HG03558 (cell line): ENCODE data around the gene SFXN3.
A peak's percentile ranks its signal among the peaks of the same experiment; 100 is the strongest.

ENCODE experiments used
- ATAC-seq: cut with Tn5 transposase; IDR thresholded peaks from one replicate; pipeline ENCODE4 v1.9.1; 2021; ENCODE audit warnings: moderate number of reproducible peaks; ENCODE audit not compliant: unreplicated experiment; ENCODE audit errors: extremely low read depth

The SFXN3 gene

DNA sequence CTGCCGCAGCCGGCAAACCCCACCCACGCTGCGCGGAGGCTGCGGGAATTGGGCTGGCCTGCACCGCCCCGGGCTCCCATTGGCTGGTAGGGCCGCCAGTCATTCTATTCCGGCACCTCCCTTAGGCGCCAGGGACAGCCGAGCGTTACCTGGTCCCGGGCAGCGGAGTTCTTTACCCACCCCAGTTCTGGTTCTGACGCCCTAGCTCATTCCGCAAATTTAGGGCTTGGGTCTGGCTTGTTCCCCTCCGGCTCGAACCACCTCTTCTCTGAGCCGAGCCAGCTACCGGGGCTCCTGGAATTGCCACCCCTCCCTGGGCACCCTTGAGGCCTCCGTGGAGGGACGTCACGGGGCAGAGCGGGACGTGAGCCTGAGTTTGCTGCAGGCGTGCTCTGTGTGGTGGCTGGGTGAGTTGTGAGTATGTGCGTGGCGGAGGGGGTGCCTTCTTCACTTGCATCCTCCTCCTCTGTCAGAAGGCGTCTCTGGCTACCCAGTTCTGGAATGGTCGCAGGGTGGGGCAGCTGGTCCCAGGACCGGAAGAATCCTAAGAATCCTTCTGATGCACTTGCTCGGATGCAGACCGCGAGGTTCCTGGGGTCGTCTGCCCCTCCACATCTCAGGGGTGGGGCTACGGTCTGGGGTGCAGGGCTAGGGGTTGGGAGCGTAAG lies at the start of gene SFXN3, which contains the start of gene PDZD7:
Gene SFXN3, plus strand, starts transcription at position 107 of the 668 bp plus-strand sequence. CDS start 3,461 bp downstream, outside the sequence.
Gene PDZD7, minus strand, starts transcription at position 2 of the 668 bp plus-strand sequence. CDS start 910 bp downstream, outside the sequence.
- peak; percentile 49 for ATAC-seq

DNA sequence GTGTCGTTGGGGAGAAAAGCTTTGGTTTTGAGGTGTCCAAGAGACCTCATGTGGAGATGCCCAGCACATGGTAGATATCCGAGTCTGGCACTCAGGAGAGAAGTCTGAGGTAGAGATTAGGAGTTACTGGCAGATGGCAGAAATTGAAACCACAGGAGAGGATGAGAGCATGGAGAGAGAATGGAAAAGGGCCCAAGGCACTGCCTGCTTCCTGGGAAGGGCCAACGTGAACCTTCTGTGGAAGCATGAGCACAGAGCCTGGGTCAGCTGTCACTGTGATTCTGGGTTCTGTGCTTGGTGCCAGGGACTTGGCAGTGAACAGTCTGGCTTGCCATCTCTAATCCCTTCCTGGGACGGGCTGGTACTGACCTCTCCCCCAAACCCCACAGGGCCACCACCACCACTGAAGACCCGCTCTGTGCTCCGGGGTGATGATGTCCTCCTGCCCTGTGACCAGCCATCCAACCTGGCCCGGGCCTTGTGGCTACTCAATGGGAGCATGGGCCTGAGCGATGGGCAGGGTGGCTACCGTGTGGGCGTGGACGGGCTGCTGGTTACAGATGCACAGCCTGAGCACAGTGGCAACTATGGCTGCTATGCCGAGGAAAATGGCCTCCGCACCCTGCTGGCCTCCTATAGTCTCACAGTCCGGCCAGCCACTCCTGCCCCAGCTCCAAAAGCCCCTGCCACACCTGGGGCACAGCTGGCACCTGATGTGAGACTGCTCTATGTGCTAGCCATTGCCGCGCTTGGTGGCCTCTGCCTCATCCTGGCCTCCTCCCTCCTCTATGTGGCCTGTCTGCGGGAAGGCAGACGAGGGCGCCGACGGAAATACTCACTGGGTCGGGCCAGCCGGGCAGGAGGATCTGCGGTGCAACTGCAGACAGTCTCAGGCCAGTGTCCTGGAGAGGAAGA lies 47.9 kb upstream of the SFXN3 start:
- ATAC-seq = no peak

DNA sequence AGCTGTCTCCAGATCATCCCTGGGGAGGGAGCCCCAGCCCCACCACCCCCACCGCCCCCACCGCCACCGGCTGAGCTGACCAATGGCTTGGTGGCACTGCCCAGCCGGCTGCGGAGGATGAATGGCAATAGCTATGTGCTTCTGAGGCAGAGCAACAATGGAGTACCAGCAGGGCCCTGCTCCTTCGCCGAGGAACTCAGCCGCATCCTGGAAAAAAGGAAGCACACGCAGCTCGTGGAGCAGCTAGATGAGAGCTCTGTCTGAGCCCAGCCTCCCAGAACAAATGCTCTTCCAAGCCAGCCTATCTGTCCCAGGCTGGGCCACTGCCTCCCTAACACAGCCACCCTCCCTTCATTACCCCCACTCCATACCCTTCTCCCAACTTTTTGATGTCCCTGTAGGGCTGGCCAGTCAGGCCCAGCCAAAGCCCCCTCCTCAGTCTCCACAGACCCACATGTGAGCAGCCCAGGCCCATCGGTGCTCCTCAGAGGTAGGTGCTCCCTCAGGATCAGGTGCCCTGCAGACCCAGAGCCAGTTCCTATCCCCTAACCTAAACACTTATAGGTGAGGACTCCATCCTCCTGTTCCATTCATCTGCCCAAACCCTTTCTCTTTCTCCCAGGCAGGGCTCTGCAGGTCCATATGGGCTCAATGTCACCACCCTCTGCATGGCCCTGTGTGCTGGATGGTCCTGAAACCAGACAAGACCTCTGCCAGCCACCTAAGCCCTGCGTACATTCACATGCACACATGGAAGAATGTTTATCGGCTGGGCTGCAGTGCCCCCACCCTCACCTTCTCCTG lies 47.0 kb upstream of the SFXN3 start:
- ATAC-seq = no peak

DNA sequence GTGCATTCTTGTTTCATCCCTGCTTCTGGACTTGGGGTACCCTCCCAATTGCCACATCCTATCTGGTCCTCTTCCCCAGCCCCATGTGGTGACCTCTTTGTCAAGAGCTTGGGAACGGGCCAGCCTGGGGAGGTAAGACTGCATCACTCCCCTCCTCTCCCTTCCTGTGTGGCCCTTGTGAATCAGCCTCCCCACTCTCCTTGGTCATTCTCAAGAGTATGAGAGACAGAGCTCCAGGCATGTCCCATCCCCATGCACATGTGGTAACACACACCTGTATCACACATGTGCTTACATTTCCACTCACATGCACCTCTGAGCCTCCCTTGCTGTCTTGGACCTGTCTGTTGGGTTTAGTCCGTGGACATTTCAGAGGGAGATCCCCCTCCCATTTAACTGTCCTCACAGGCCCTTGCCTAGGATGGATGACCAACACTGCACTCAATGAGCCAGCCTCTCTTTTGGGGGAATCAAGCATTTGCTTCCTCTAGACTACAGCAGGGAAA lies 46.3 kb upstream of the SFXN3 start:
- no peak for ATAC-seq

- ATAC-seq = no peak
These were observed 45.7 kb upstream of the SFXN3 start for GRCh38 chr10:100985336-100985735.

GRCh38 chr10:100986623-100986951 lies 44.4 kb upstream of the SFXN3 start:
- ATAC-seq = no peak

- no peak for ATAC-seq
These were observed 43.9 kb upstream of the SFXN3 start, which contains the start of the genes MRPL43 and TWNK for GRCh38 chr10:100986952-100987684. MRPL43 (minus strand) TSS chr10:100987497; CDS start chr10:100987443, 54 bp downstream. TWNK (plus strand) TSS chr10:100987543; CDS start chr10:100988211, 668 bp downstream.

- ATAC-seq = no peak
These were observed 43.4 kb upstream of the SFXN3 start for GRCh38 chr10:100987685-100988049.

DNA sequence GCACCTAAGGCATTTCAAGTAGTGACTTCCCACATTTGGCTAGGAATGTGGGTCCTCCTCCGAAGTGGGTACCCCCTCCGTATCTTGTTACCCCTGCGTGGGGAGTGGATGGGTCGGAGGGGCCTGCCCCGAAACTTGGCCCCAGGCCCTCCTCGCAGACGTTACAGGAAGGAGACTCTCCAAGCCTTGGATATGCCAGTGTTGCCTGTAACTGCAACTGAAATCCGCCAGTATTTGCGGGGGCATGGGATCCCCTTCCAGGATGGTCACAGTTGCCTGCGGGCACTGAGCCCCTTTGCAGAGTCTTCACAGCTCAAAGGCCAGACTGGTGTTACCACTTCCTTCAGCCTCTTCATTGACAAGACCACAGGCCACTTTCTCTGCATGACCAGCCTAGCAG lies 42.9 kb upstream of the SFXN3 start:
- no peak for ATAC-seq

DNA sequence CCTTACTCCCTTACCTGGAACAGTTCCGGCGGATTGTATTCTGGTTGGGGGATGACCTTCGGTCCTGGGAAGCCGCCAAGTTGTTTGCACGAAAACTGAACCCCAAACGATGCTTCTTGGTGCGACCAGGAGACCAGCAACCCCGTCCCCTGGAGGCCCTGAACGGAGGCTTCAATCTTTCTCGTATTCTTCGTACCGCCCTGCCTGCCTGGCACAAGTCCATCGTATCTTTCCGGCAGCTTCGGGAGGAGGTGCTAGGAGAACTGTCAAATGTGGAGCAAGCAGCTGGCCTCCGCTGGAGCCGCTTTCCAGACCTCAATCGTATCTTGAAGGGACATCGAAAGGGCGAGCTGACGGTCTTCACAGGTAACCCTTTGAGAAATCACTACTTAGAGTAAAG lies 41.9 kb upstream of the SFXN3 start:
- no peak for ATAC-seq

- ATAC-seq = no peak
These were observed 36.9 kb upstream of the SFXN3 start for GRCh38 chr10:100993986-100994708.

- ATAC-seq = no peak
These were observed 35.9 kb upstream of the SFXN3 start for GRCh38 chr10:100995181-100995580.

- no peak for ATAC-seq
These were observed 34.2 kb upstream of the SFXN3 start for GRCh38 chr10:100996678-100997359.

GRCh38 chr10:100997360-100998182 lies 33.5 kb upstream of the SFXN3 start:
- no peak for ATAC-seq

DNA sequence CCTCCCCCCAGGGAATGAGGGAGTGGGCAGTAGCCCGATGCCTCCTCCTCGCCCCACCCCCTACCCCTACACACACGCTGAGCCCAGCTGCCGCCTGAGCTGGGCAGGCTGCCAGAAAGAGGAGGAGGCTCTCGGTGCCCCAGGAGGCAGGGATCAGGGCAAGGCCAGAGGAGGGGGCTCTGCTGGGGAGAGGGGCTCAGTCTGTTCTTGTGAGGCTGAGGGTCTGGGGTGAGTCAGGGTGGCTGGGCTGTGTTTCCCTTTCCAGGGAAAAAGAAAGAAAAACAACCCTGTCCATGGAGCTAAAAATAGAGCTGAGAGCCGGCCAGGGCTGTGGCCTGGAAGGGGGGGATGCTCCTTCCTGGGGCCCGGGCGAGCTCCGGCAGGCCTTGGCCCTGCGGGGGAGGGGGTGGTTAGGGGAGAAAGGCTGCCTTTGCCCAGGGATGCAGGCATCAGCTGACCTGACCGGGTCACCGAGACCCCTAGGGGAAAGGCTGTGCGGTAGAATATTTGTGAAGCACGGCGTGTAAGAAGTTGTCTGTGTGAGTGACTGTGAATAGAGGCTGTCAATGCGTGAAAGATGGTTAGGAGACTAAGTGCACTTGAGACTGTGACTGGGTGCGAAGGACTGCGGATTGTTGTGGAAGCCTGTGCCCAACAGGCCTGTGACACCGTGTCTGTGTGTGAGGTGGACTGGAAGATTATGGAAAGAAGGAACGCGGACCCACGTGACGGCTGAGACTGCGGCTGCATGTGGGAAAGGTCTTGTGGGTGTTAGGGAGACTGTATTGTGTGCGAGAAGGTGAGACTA lies 32.6 kb upstream of the SFXN3 start:
- ATAC-seq = no peak

DNA sequence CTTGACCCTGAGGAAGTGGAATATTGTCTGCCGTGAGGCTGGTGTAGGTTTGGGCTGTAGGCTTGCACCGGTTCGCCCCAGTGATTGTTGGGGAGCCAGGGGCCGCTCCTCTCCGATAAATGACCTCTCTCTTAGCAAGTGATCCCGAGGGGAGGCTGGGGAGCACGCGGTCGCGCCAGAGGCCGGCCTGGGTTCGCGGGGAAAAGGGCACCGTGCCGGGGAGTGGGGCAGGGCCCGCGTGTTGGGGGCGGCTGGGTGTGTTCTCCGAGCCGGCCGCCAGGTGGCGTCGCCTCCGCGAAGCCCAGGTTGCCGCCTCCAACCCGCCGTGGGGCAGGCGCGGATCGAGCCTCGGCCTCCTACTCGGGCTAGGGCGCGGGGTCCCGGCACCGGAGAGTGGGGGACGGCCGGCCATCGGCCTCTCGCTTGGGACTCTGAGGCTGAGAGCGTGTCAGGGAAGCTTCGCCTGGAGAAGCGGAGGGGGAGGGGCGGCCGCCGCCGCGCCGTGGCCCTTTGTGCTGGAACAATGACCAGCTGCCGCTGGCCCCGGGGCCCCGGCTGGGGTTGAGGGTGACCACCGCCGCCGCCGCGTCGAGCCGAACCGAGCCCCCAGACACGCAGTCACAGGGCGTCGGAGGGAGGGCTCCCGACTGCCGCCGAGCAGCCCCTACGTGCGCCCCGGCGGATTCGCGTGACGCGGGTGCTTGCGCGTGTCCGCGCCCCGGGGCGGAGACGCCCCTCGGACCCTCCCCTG lies 31.9 kb upstream of the SFXN3 start:
- no peak for ATAC-seq
